ENCODE data around the gene SPOCK1.

GRCh38 chr5:137190031-137190430 lies 309.1 kb downstream of the SPOCK1 start:
- TF ChIP-seq GATA3 (IDR thresholded peaks at IDR 0.05; ENCODE audit: low read depth, low read length), result no peak
- no peak for TF ChIP-seq GATA2 (IDR thresholded peaks at IDR 0.05; ENCODE audit: low read depth, low read length)

Measured in SH-SY5Y (cell line).